Testis (tissue), 3 donors: ENCODE measurements around the gene ESRRB. TPM values are rescaled to one million over a fixed set of nuclear protein-coding genes. Genes with fewer than 3 reads are reported as not detected.

ENCODE experiments used
- DNase-seq: peaks from one replicate; pipeline ENCODE4 v3.0.0-alpha.2; 2019
- H3K27ac ChIP-seq, 2 donors: fragments of 200-600 bp; sonication (generic); one replicate each; pipeline ENCODE4 v1.5.1; 2019
- H3K27me3 ChIP-seq: fragments of 200-600 bp; sonication (generic); one replicate; pipeline ENCODE4 v1.5.1; 2019
- H3K36me3 ChIP-seq: fragments of 200-600 bp; sonication (generic); one replicate; pipeline ENCODE4 v1.5.1; 2017; ENCODE audit warnings: low read depth; ENCODE audit errors: missing control alignments
- H3K4me1 ChIP-seq: fragments of 200-600 bp; sonication (generic); one replicate; pipeline ENCODE4 v1.5.1; 2019
- H3K4me3 ChIP-seq, 2 donors: fragments of 200-600 bp; sonication (generic); one replicate each; pipeline ENCODE4 v1.5.1; 2017 to 2019
- H3K9me3 ChIP-seq: fragments of 200-600 bp; sonication (generic); one replicate; pipeline ENCODE4 v1.5.1; 2017
- POLR2A ChIP-seq: fragments of 450-650 bp; IDR thresholded peaks from one replicate; pipeline ENCODE4 v1.6.1; 2017; ENCODE audit warnings: antibody characterized with exemption, mild to moderate bottlenecking, moderate library complexity
- WGBS, 2 donors: methylation state at CpG; one replicate each; pipeline ENCODE4 v1.1.5; 2018; 5-methylcytosine and 5-hydroxymethylcytosine counted together
- intact Hi-C: fragments of 100-400 bp; cut with DNase I; formaldehyde crosslinking; loops from one replicate; pipeline ENCODE4 v1.15.1; 2023; ENCODE audit warnings: low total_unique reads
- polyA plus RNA-seq: library from polyadenylated mRNA; stranded (reverse); fragments of 350-450 nt; fragmentation: Illumina TruSeq; extraction: RNeasy Lipid Tissue Mini Kit (QIAGEN cat#74804); gene quantifications from one replicate; pipeline ENCODE4 v1.2.3, GENCODE V29; 2014; ENCODE audit warnings: low read depth, low replicate concordance; ENCODE audit not compliant: insufficient read depth
- total RNA-seq, 2 donors: library from RNA; depleted of rRNA; stranded (reverse); fragments of >200 nt; gene quantifications; one replicate each; pipeline ENCODE4 v1.2.3, GENCODE V29; 2016
- TF ChIP-seq, protein P1 (sequence below), 3 experiments: fragments of 450-650 bp in 2 of 3; fragments of 200-600 bp in 1 of 3; sonication (generic) in 1 of 3; IDR thresholded peaks; one replicate each; pipeline ENCODE4 v1.5.1; 2016 to 2019; ENCODE audit warnings: antibody characterized with exemption in 3 of 3, mild to moderate bottlenecking in 2 of 3, moderate library complexity in 1 of 3

ESRRB gene
- total and polyA plus RNA-seq, 3 donors from 2014 or later: 2.5 to 3.3 (median 2.8) TPM

DNA sequence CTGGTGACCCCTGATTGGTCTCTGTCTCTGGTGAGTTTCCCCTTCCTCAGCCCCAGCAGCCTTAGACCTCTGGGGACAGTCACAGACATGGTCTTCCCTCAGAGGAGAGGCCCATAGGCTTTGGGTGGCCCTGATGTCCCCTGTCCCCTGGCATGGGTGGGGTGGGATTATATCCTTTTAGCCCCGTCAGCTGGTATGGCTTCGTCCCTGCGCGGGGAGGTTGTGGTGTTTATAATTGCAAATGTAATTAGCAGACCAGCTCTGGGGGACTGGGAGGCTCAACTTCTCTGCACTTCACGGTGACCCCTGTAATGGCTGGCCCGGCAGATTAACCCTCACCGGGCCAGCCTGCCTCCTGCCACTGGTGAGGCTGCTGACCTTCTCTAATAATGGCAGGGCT lies 5.1 kb downstream of the ESRRB start:
- WGBS, 2 donors: 15 to 56% methylated on average over 3 to 7 of the region's 7 CpGs
- Histone ChIP-seq H3K27ac (no peak overlapping the region), H3K27me3 (no peaks in the 10 kb centered on the region), H3K4me3 (no peak overlapping the region), H3K36me3 (no peaks in the 10 kb centered on the region), H3K4me1 (peaks cover 9% of the 10 kb centered on the region), H3K9me3 (no peaks in the 10 kb centered on the region)
- intact Hi-C loops: no loop called here
- no peak for TF ChIP-seq POLR2A
- TF ChIP-seq, protein P1, sequence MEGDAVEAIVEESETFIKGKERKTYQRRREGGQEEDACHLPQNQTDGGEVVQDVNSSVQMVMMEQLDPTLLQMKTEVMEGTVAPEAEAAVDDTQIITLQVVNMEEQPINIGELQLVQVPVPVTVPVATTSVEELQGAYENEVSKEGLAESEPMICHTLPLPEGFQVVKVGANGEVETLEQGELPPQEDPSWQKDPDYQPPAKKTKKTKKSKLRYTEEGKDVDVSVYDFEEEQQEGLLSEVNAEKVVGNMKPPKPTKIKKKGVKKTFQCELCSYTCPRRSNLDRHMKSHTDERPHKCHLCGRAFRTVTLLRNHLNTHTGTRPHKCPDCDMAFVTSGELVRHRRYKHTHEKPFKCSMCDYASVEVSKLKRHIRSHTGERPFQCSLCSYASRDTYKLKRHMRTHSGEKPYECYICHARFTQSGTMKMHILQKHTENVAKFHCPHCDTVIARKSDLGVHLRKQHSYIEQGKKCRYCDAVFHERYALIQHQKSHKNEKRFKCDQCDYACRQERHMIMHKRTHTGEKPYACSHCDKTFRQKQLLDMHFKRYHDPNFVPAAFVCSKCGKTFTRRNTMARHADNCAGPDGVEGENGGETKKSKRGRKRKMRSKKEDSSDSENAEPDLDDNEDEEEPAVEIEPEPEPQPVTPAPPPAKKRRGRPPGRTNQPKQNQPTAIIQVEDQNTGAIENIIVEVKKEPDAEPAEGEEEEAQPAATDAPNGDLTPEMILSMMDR (IDR thresholded peaks at IDR 0.05): no peak
- no peak for DNase-seq

DNA sequence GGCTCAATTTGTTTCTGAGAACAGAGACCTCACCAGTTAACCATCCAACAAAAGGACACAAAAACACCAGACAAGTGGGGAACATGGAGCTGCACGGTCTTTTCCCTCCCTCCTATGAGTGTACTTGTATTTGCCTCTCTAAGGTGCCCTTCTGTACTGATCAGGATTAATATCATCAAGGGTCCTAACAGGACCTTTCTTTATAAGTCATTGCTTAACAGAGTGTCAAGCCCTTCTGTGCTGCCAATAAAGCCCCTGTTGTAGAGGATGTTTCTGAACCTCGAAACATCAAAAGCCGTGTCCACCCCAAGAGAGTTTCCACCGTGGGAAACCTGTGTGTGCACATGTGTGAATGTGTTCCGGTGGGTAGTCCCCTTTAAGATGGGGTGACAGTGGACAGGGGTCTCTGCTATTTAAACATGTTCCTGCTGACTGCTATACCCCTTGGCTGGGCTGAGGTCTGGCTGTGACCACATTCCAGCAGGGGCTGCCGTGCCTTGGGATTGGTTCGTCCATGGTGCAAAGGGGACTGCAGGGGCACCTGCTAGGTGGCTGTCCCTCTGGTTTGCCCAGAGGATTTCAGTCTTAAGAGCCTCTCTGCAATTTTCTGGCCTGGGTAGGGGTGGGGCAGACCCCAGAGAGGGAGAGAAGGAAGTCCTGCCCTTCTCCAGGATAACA lies 6.0 kb downstream of the ESRRB start:
- Histone ChIP-seq H3K9me3 (no peaks in the 10 kb centered on the region), H3K4me1 (peaks cover 4% of the 10 kb centered on the region), H3K27me3 (no peaks in the 10 kb centered on the region), H3K27ac (no peak overlapping the region), H3K36me3 (no peaks in the 10 kb centered on the region), H3K4me3 (no peak overlapping the region)
- TF ChIP-seq, protein P1 (IDR thresholded peaks at IDR 0.05): no peak
- no peak for TF ChIP-seq POLR2A
- intact Hi-C loops: no loop called here
- DNase-seq: no peak
- whole genome bisulfite sequencing, 2 donors: 84 to 95% methylated on average over 4 to 7 of the region's 7 CpGs

DNA sequence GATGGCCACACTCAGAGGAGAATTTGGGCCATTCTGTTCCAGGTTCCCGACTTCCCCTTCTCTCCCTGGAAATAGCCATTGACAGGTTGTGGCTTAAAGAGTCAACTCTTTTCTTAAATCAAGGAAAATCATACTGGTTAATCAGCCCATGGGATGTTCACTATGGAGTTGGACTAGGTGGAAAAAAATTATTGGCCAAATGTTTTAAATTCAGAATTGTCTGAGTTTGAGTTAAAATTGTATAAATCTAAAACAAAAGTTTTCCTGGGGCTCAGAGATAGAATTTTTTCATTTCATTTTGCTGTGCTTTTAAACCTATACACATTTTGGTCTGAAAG lies 6.5 kb downstream of the ESRRB start:
- no peak for DNase-seq
- Histone ChIP-seq H3K27me3 (no peaks in the 10 kb centered on the region), H3K4me1 (no peaks in the 10 kb centered on the region), H3K27ac (no peak overlapping the region), H3K4me3 (no peak overlapping the region), H3K9me3 (no peaks in the 10 kb centered on the region), H3K36me3 (no peaks in the 10 kb centered on the region)
- 67 to 72% methylated on average over 1 of the region's 1 CpG for WGBS, 2 donors
- intact Hi-C loops: no loop called here
- TF ChIP-seq, protein P1 (IDR thresholded peaks at IDR 0.05): no peak
- no peak for TF ChIP-seq POLR2A

DNA sequence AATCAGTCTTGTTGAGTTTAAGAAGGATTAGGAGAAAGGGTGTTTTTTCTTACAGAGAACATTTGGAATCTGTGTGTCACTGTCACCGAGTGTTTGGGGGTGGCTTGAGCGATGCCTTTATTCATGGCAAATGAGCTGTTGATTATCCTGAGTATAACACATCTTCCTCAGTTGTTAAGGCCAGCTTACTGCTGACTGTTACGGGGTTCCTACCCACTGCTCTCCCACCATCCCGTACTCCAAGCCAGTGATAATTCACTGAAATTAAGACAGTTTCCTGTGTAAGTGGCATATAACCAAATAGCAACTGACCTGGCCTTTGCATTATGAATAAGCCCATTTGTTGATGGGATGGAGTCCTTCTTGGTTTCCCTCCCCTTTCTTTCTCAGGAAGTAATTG lies 9.5 kb downstream of the ESRRB start:
- no peak overlapping the region for H3K27ac ChIP-seq
- intact Hi-C loops: no loop called here
- H3K4me3 ChIP-seq: no peak overlapping the region
- no peaks in the 10 kb centered on the region for H3K36me3 ChIP-seq
- TF ChIP-seq, protein P1 (IDR thresholded peaks at IDR 0.05): no peak
- no peak for TF ChIP-seq POLR2A
- 80 to 91% methylated on average over 4 of the region's 4 CpGs for WGBS, 2 donors
- H3K4me1 ChIP-seq: no peaks in the 10 kb centered on the region
- H3K27me3 ChIP-seq: no peaks in the 10 kb centered on the region
- no peaks in the 10 kb centered on the region for H3K9me3 ChIP-seq
- DNase-seq: no peak
